RWPE2 (cell line): ENCODE measurements around the gene SORCS3.
A peak's percentile ranks its signal among the peaks of the same experiment; 100 is the strongest.

Source experiments
- ATAC-seq: fragments of 200-7000 bp; cut with Tn5 transposase; 3 replicates; pipeline ENCODE4 v1.9.1; 2021; ENCODE audit warnings: low read depth
- DNase-seq: peaks from one replicate; pipeline ENCODE4 v3.0.0-alpha.2; 2020; ENCODE audit warnings: low spot score
- H3K27ac ChIP-seq: fragments of 450-650 bp; 2 replicates; pipeline ENCODE4 v1.5.1; 2017; ENCODE audit warnings: mild to moderate bottlenecking; ENCODE audit not compliant: poor library complexity, severe bottlenecking
- H3K27me3 ChIP-seq: fragments of 250-450 bp; sonication (Bioruptor Pico); 2 replicates; pipeline ENCODE4 v1.5.1; 2021; ENCODE audit warnings: mild to moderate bottlenecking, moderate library complexity; ENCODE audit not compliant: insufficient read depth, poor library complexity, severe bottlenecking
- H3K36me3 ChIP-seq: fragments of 250-450 bp; sonication (Bioruptor Pico); 2 replicates; pipeline ENCODE4 v1.5.1; 2020; ENCODE audit warnings: low read depth, mild to moderate bottlenecking, moderate library complexity
- H3K4me1 ChIP-seq: fragments of 250-450 bp; sonication (Bioruptor Pico); 2 replicates; pipeline ENCODE4 v1.5.1; 2021; ENCODE audit warnings: mild to moderate bottlenecking, moderate library complexity; ENCODE audit not compliant: insufficient read depth, poor library complexity, severe bottlenecking
- H3K4me3 ChIP-seq: fragments of 250-450 bp; sonication (Bioruptor Pico); 2 replicates; pipeline ENCODE4 v1.5.1; 2021; ENCODE audit warnings: mild to moderate bottlenecking, moderate library complexity; ENCODE audit not compliant: severe bottlenecking
- H3K9me3 ChIP-seq: fragments of 250-450 bp; sonication (Bioruptor Pico); 2 replicates; pipeline ENCODE4 v1.5.1; 2021; ENCODE audit warnings: mild to moderate bottlenecking, moderate library complexity; ENCODE audit not compliant: severe bottlenecking
- CTCF ChIP-seq: fragments of 450-650 bp; IDR thresholded peaks from one replicate; pipeline ENCODE4 v1.5.1; 2017; ENCODE audit warnings: mild to moderate bottlenecking, moderate library complexity; ENCODE audit not compliant: poor library complexity, severe bottlenecking

Gene SORCS3

GRCh38 chr10:104767282-104767681 lies 126.2 kb downstream of the SORCS3 start:
- no peak for ATAC-seq
- Histone ChIP-seq H3K4me3 (no peak overlapping the region), H3K9me3 (no peaks in the 10 kb centered on the region), H3K4me1 (no peaks in the 10 kb centered on the region), H3K27me3 (no peaks in the 10 kb centered on the region), H3K27ac (no peak overlapping the region), H3K36me3 (no peaks in the 10 kb centered on the region)
- DNase-seq = no peak
- no peak for TF ChIP-seq CTCF

- DNase-seq = no peak
- no peaks in the 10 kb centered on the region for H3K27me3 ChIP-seq
- H3K36me3 ChIP-seq = no peaks in the 10 kb centered on the region
- ATAC-seq = peak; percentile 68
- H3K9me3 ChIP-seq = no peaks in the 10 kb centered on the region
- no peak overlapping the region for H3K4me3 ChIP-seq
- H3K27ac ChIP-seq = no peak overlapping the region
- TF ChIP-seq CTCF = peak; percentile 19
- H3K4me1 ChIP-seq = no peaks in the 10 kb centered on the region
Observed at GRCh38 chr10:104767745-104768144, 126.7 kb downstream of the SORCS3 start.

- no peak for ATAC-seq
- H3K4me3 ChIP-seq = no peak overlapping the region
- no peaks in the 10 kb centered on the region for H3K4me1 ChIP-seq
- no peaks in the 10 kb centered on the region for H3K9me3 ChIP-seq
- DNase-seq = no peak
- no peaks in the 10 kb centered on the region for H3K36me3 ChIP-seq
- TF ChIP-seq CTCF = no peak
- no peak overlapping the region for H3K27ac ChIP-seq
- peaks cover 3% of the 10 kb centered on the region for H3K27me3 ChIP-seq
Observed at GRCh38 chr10:104773105-104773504, 132.0 kb downstream of the SORCS3 start.

- Histone ChIP-seq H3K36me3 (no peaks in the 10 kb centered on the region), H3K27ac (no peak overlapping the region), H3K9me3 (no peaks in the 10 kb centered on the region), H3K4me1 (no peaks in the 10 kb centered on the region), H3K4me3 (no peak overlapping the region), H3K27me3 (peaks cover 3% of the 10 kb centered on the region)
- no peak for TF ChIP-seq CTCF
- ATAC-seq (no peak), DNase-seq (no peak)
Observed at GRCh38 chr10:104774234-104774633, 133.1 kb downstream of the SORCS3 start.

GRCh38 chr10:104777086-104777799 lies 136.2 kb downstream of the SORCS3 start:
- H3K27ac ChIP-seq = no peak overlapping the region
- peaks cover 3% of the 10 kb centered on the region for H3K27me3 ChIP-seq
- H3K36me3 ChIP-seq = no peaks in the 10 kb centered on the region
- no peaks in the 10 kb centered on the region for H3K4me1 ChIP-seq
- peak; percentile 14 for TF ChIP-seq CTCF
- no peaks in the 10 kb centered on the region for H3K9me3 ChIP-seq
- no peak for DNase-seq
- no peak for ATAC-seq
- H3K4me3 ChIP-seq = no peak overlapping the region
